SH-SY5Y (cell line): ENCODE results near the gene ZNF285.

Experiments used
- GATA2 ChIP-seq: IDR thresholded peaks from 2 replicates; pipeline ENCODE4 v1.6.1; 2011; ENCODE audit warnings: mild to moderate bottlenecking, low read depth, low read length
- GATA3 ChIP-seq: IDR thresholded peaks from 2 replicates; pipeline ENCODE4 v1.6.1; 2011; ENCODE audit warnings: low read depth, mild to moderate bottlenecking, low read length, moderate library complexity

DNA sequence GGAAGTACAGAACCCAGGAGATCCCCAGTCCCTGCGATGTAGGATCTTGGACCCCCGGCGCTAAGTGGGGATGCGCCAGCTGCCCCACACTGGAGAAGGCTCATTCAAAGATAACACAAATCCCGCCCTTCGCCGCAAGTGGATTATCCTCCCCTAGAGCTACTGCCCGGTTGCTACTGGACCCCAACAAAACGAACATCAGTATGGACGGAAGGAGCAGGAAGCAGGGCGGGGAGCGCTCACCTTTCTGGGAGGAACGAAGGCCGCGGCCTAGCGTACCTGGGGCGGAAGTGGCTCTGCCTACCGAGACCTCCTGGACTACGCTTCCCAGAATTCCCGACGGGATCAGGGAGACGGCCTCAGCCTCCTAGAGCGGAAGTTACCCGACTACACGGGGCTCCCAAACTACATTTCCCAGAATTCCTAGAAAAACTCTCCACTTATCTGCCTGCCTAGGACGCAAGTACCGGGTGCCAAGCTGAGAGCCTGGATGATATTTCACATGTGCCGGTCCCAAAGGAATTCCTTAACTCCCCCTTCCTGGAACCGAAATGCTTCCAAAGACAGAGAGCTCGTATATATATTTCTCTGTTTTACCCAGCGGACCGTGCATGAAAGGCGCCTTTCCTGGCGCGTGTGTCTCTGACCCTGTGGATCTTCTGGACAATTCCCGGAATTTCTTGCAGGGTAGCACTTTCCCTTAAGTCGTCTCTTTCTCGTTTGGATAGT lies 44.9 kb downstream of the ZNF285 start, which contains the start of gene ZNF112:
- TF ChIP-seq GATA2 (0 out of 2 replicates have a peak, but pooled peaks have one; percentile 13), GATA3 (no peak)
